NCI-H774 (cell line): ENCODE measurements around the gene CYBA.

Source experiments
- DNase-seq: peaks from one replicate; lab custom pipeline; 2025; lab: John Stamatoyannopoulos, UW

The CYBA gene

DNA sequence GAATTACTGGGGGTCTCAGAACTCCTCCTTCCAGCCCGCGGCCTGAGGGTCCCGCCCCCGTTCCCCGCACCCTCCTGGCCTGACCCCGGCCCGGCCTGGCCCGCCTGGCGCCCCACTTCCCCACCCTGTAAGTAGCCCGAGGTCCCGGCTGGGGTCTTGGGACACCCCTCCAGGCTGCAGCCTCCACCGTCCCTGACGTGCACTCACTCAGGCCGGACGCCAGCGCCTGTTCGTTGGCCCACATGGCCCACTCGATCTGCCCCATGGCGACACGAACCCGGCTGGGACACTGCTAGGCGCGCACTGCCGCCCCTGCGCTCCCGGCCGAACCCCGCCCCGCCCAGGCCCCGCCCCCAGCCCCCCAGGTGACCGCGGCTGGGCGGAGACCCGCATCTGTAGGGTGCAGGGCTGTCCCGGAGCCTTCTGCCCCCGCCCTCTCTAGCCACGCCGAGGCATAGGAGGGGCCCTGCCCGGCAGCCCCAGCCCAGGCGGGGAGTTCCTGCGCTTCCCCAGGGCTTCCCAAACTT is at the start of gene CYBA:
TSS of gene CYBA (minus strand) at position 305 of the 527 bp plus-strand sequence. CDS start at position 265, 40 bp downstream.
- DNase-seq = no peak

DNA sequence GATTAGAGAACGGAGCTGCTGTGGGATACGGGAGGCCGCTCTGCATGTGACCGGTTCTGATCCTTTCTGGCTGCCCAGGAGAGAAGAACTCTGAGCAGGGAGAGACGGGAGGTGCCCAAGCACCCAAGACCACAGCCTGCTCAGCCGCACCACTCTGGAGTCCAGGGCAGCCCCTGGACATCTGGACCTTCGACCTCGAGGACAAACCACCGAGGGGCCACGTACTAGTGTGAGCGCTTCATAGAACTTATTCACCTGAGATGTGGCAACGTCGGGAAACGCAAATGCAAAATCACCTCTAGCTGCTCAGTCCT is 49.4 kb upstream of the CYBA start:
- no peak for DNase-seq

DNA sequence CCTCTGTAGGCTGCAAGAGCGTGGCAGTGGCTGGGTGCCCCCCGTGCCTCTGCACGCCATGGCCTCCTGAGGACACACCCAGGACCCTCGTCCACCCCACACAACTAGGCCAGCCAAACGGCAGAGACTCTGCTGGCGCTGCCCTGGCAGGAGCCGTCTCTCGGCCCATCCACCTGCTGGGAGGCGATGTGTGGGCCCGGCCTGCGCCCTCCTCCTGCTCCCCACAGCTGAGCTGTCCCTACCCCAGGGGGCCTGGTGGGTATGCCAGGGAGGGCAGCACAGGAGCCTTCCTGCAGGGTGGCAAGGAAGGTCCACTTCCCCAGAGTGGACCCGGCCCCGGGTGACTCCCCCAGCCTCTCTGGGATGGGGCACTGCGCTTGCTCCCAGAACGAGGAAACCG is 48.3 kb upstream of the CYBA start:
- no peak for DNase-seq

DNA sequence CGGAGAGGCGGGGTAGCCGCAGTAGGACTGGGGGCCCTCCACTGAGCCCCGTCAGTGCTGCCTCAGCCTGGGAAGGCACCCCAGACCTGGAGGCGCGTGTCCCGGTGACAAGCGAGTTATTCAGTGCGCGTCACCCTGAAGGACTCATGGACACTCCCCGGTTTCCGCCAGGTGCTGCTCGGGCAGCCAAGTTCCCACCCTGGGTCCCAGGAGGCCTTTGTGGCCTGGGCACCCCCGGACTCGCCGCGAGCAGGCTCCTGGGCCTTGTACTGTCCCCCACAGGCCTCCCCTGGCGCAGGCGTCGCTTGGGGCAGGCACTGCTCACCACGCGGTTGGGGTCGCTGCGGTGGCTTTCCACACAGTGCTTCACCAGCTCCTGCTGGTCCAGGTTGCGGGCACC is 47.8 kb upstream of the CYBA start:
- DNase-seq = no peak

- no peak for DNase-seq
Observed at GRCh38 chr16:88697831-88698615, 47.2 kb upstream of the CYBA start.

GRCh38 chr16:88697116-88697830 is 46.4 kb upstream of the CYBA start:
- no peak for DNase-seq

DNA sequence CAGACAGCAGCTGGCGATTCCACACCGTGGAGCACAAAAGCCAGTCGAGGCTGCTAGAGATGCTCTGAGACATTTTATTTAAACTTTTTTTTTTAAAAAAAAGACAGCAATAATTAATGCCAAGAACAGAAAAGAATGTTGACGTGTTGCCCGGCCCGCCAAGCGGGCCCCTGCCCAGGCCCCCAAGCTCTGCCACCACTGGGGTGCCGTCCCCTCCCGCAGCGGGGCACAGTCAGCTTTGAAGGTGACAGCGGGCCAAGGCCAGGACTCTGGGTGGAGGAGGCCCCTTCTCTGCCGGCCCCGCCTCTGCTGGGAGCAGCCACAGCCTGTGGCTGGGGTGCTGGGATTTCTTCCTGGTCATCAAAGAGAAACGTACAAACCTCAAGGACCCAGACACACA is 45.6 kb upstream of the CYBA start:
- no peak for DNase-seq

GRCh38 chr16:88695753-88696152 is 44.9 kb upstream of the CYBA start:
- DNase-seq = no peak

DNA sequence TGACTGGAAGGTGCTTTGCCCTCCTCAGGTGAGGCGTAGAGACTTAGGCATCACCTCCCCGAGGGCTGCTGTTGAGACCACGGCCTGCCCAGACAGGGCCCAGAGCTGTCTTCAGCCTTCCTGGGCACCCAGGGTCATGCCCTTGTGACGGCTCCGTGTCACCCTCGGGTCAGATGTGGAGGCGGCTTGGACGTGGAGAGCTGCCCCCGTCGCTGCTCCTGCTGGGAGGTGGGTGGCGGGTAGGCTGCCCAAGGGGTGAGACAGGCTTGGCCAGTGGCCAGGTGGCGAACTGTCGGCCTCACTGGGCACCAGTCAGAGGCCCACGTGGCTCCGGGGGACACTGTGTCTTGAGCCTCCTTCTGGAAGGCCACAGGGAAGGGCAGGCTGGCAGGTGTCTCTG is 44.4 kb upstream of the CYBA start:
- DNase-seq = no peak

GRCh38 chr16:88694221-88695087 is 43.6 kb upstream of the CYBA start:
- no peak for DNase-seq

DNA sequence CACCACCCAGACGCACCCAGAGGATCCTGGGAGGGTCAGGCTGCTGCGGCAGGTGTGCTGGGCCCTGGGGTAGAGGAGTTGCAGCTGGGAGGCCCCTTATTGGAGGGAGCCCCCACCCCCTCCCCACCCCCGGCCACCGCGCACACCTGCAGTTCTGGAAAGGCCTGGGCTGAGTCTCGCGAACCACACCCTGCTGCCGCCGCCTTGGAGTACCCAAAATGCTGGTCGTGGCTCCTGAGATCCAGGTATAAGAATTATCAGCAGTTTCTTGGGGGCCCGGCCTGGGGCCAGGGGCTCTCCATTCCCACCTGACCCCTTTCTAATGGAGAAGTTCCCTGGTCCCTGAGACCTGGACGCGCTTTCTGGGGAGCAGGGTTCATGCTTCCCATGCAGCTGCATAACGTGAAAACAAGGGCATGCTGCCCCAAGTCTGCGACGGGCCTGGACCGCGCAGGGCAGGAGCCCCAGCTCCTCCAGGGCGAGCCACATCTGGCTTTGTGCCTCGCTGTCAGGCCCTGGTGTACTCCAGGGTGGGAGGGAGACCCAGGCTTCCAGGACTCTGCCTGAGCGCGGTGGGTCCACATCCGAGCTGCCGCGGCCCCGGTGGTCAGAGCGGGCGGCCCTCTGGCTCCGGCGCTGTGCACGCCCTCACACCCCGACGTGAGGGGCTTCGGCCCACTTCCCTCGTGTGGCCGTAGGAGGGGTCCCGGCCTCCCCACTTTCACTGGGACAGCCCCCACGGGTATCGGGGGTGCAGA is 42.7 kb upstream of the CYBA start:
- no peak for DNase-seq

GRCh38 chr16:88692861-88693260 is 42.0 kb upstream of the CYBA start:
- DNase-seq = no peak

- DNase-seq = no peak
Observed at GRCh38 chr16:88691924-88692560, 41.2 kb upstream of the CYBA start.

DNA sequence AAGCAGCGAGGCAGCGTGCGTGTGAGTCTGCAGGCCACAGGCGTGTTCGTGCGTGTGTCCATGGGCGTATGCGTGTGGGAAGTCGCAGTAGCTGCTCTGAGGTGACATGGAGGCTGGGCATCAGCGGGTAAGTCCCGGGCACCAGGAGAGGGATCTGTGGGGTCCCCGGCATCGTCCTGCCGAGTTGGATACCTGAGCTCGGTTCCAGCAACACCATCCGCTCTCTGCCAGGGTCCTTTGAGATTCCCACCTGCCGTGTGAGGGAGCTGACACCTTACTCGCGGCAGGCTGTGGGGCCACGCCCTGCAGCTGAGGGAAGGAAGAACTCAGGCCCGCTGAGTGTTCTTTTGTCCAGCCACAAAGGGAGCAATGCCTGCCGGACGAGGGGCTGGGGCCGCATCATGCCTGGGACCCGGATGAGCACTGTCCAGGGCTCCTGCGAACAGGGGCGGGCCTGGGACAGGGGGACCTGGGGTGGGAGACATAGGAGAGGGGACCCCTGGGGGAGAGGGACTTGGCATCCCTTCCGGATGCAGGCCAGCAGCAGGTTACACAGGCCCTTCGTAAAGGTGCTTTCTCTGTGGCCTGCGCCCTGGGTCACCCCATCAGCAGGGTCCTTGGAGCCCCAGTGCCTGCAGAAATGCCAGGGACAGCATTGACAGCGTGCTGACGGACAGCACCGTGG is 40.4 kb upstream of the CYBA start:
- DNase-seq = no peak

DNA sequence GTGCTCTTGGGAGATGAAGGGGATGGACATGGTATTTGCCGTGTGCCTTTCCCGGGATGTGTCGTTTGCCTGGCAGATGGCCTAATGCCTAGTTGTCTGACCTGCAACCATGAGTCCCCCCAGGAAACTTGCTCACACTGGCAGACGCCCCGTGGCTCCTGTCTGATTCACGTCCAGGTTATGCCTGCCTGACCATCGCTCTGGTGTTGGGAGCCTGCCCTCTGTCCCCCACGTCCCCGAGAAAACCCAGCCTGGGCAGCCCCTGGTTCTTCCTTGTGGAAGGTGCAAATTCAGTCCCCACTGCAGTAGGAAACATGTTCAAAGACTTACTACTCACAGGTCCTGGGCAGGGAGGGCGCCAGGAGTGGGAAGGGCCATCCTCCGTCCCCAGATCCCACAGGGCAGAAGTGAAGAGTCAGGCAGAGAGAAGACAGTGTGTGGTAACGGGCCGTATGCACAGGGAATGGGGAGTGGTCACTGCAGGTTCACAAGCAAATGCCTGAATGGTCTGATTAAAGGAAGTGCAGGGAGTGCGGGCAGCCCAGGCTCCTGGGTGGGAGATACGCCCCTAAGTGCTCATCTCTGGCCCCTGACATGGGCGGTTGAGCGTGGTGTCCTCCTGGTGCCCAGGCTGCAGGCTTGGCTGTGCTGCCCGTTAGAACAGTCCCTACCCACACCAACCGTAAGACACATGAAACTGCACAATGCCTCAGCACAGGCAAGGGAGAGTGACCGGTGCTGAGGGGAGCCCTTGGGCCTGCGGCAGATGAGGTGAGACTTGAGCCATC is 39.7 kb upstream of the CYBA start:
- DNase-seq = no peak

- DNase-seq = no peak
Observed at GRCh38 chr16:88688013-88688778, 37.3 kb upstream of the CYBA start.

DNA sequence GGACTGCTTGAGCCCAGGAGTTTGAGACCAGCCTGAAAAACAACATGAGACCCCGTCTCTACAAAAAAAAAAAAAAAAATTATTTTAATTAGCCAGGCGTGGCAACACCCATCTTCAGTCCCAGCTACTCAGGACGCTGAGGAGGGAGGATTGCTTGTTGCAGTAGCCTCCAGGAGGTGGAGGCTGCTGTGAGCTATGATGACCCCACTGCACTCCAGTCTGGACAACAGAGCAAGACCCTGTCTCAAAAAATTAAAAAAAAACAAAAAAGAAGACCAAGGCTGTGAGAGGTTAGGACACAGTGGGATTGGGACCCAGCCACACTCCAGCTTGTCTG is 36.8 kb upstream of the CYBA start:
- no peak for DNase-seq

GRCh38 chr16:88687254-88687576 is 36.4 kb upstream of the CYBA start:
- no peak for DNase-seq
